GM12892 (cell line): ENCODE data around the gene RAPGEF1.

Experiments
- POLR2A ChIP-seq: IDR thresholded peaks from 2 replicates; pipeline ENCODE4 v1.6.1; 2011; ENCODE audit warnings: low read depth, low read length, control low read depth
- POLR2AphosphoS5 ChIP-seq: IDR thresholded peaks from 2 replicates; pipeline ENCODE4 v1.6.1; 2011; ENCODE audit warnings: low read depth, low read length, control low read depth

GRCh38 chr9:131673068-131673467 is 66.8 kb downstream of the RAPGEF1 start:
- no peak for TF ChIP-seq POLR2AphosphoS5
- no peak for TF ChIP-seq POLR2A
